CD4-positive, alpha-beta T cell (primary cell): ENCODE measurements around the gene CPLX3. TPM values are rescaled to one million over a fixed set of nuclear protein-coding genes. Genes with fewer than 3 reads are reported as not detected.
A peak's percentile ranks its signal among the peaks of the same experiment; 100 is the strongest.

ENCODE experiments used
- ATAC-seq: fragments of 200-7000 bp; cut with Tn5 transposase; one replicate; pipeline ENCODE4 v1.10.0; 2022; ENCODE audit warnings: mild to moderate bottlenecking; ENCODE audit not compliant: poor library complexity
- CTCF ChIA-PET: fragments of 350-600 bp; sonication (Branson Sonifier 250); formaldehyde crosslinking; loops from one replicate; lab custom pipeline; 2021; ENCODE audit warnings: antibody characterized with exemption, inconsistent platforms; lab: Charles Lee
- POLR2A ChIA-PET: fragments of 350-600 bp; sonication (Branson Sonifier 250); formaldehyde crosslinking; loops from one replicate; lab custom pipeline; 2021; ENCODE audit warnings: antibody characterized with exemption, inconsistent platforms; lab: Charles Lee
- DNase-seq, 14 experiments: peaks; one replicate each; pipeline ENCODE4 v3.0.0-alpha.2; 2013 to 2020; ENCODE audit warnings: mixed read lengths in 2 of 14
- H3K27ac ChIP-seq, 2 donors: one replicate each; pipeline versions ENCODE4 v1.5.1 to v1.7.0; 2013; ENCODE audit warnings: low read length in 2 of 2, low read depth in 1 of 2, mild to moderate bottlenecking in 1 of 2
- H3K27me3 ChIP-seq, 2 experiments: 1 replicate in 1 of 2; 2 replicates in 1 of 2; pipeline versions ENCODE4 v1.6.1 to v1.7.0; 2013; ENCODE audit warnings: low read length in 2 of 2, control low read depth in 1 of 2, mild to moderate bottlenecking in 1 of 2, moderate library complexity in 1 of 2; ENCODE audit not compliant: insufficient read depth in 2 of 2, control insufficient read depth in 1 of 2
- H3K36me3 ChIP-seq: one replicate; pipeline ENCODE4 v1.6.1; 2013; ENCODE audit warnings: low read length, control low read depth; ENCODE audit not compliant: insufficient read depth
- H3K4me1 ChIP-seq: one replicate; pipeline ENCODE4 v1.6.1; 2013; ENCODE audit warnings: low read length, control low read depth; ENCODE audit not compliant: insufficient read depth
- H3K4me3 ChIP-seq: one replicate; pipeline ENCODE4 v1.5.1; 2013; ENCODE audit warnings: mild to moderate bottlenecking, low read length, moderate library complexity
- H3K9me3 ChIP-seq, 2 experiments: 1 replicate in 1 of 2; 2 replicates in 1 of 2; pipeline versions ENCODE4 v1.6.1 to v1.7.0; 2013; ENCODE audit warnings: low read length in 2 of 2, mild to moderate bottlenecking in 2 of 2, control low read depth in 1 of 2, moderate library complexity in 1 of 2; ENCODE audit not compliant: control insufficient read depth in 1 of 2, insufficient read depth in 1 of 2
- H3K27ac Mint-ChIP-seq: one replicate; pipeline ENCODE4 v1.8.0; 2020; ENCODE audit warnings: mixed read lengths
- H3K27me3 Mint-ChIP-seq: one replicate; pipeline ENCODE4 v1.8.0; 2021; ENCODE audit warnings: mixed read lengths
- H3K36me3 Mint-ChIP-seq: one replicate; pipeline ENCODE4 v1.8.0; 2021; ENCODE audit warnings: low read depth, mixed read lengths
- H3K4me1 Mint-ChIP-seq: one replicate; pipeline ENCODE4 v1.8.0; 2021; ENCODE audit warnings: low read depth, mixed read lengths
- H3K4me3 Mint-ChIP-seq: one replicate; pipeline ENCODE4 v1.8.0; 2020; ENCODE audit warnings: mild to moderate bottlenecking, mixed read lengths
- H3K9me3 Mint-ChIP-seq: one replicate; pipeline ENCODE4 v1.8.0; 2020; ENCODE audit warnings: mixed read lengths
- CTCF ChIP-seq: fragments of 200-600 bp; IDR thresholded peaks from one replicate; pipeline ENCODE4 v1.8.0; 2022; ENCODE audit warnings: antibody characterized with exemption, mild to moderate bottlenecking
- intact Hi-C, 2 experiments: fragments of 100-400 bp; cut with DNase I in 1 of 2; cut with micrococcal nuclease in 1 of 2; formaldehyde crosslinking; loops; one replicate each; pipeline versions ENCODE4 v1.15.1 to v1.9.0; 2023 to 2025; cut with DNase I, micrococcal nuclease
- total RNA-seq, 174 experiments: library from RNA in 2 of 174; stranded (reverse) in 2 of 174; gene quantifications; one replicate each; pipeline ENCODE4 v1.2.3 and lab custom pipeline; 2021 to 2026

CPLX3 gene
- total RNA-seq, 2 experiments from 2014 or later, result 0.16 to 0.53 TPM

GRCh38 chr15:74786551-74787165 is 39.8 kb upstream of the CPLX3 start:
- Mint-ChIP-seq H3K27ac (peak overlapping the region; percentile 94), H3K4me1 (peaks cover 63% of the 10 kb centered on the region), H3K4me3 (peak overlapping the region; percentile 90), H3K9me3 (no peaks in the 10 kb centered on the region), H3K36me3 (peaks cover 48% of the 10 kb centered on the region), H3K27me3 (no peaks in the 10 kb centered on the region)
- Histone ChIP-seq H3K36me3 (peaks cover 42% of the 10 kb centered on the region), H3K27ac (peak overlapping the region; percentile 69 to 93), H3K27me3 (no peaks in the 10 kb centered on the region), H3K9me3 (no peaks in the 10 kb centered on the region), H3K4me1 (peaks cover 85% of the 10 kb centered on the region), H3K4me3 (peak overlapping the region; percentile 100)
- intact Hi-C loops, result loop anchor here (1.0 to 10.0 kb wide), 6 partner anchors 9 to 792 kb away; partner anchors contain the start of genes C15orf39 (in 2 of the 2), ARID3B (in 1 of the 2), PML (in 1 of the 2) and STOML1 (in 1 of the 2)
- ChIA-PET CTCF (interaction anchor here (0.9 to 14.8 kb wide), 12 partner anchors 8 to 241 kb away, joined by 3 to 353 read pairs (median 6); partner anchors contain the start of genes FAM219B and ULK3), POLR2A (interaction anchor here (0.8 to 33.5 kb wide), 14 partner anchors 7 to 668 kb away, joined by 3 to 925 read pairs (median 8); partner anchors contain the start of genes ARID3B, CLK3, COX5A and CSK)
- peak in 3 of 14 experiments; percentile 10 to 61 (median 46) for DNase-seq
- TF ChIP-seq CTCF, result no peak
- no peak for ATAC-seq

GRCh38 chr15:74787251-74788041 is 39.0 kb upstream of the CPLX3 start:
- Histone ChIP-seq H3K4me1 (peaks cover 91% of the 10 kb centered on the region), H3K9me3 (no peaks in the 10 kb centered on the region), H3K27ac (peak overlapping the region; percentile 69 to 93), H3K27me3 (no peaks in the 10 kb centered on the region), H3K4me3 (peak overlapping the region; percentile 100), H3K36me3 (peaks cover 50% of the 10 kb centered on the region)
- H3K9me3 Mint-ChIP-seq, result no peaks in the 10 kb centered on the region
- POLR2A ChIA-PET, result interaction anchor here (0.6 to 33.5 kb wide), 18 partner anchors 8 to 667 kb away, joined by 3 to 925 read pairs (median 6); partner anchors contain the start of genes ARID3B, CLK3, COX5A and CSK
- H3K27me3 Mint-ChIP-seq, result no peaks in the 10 kb centered on the region
- intact Hi-C loops, result loop anchor here (1.0 to 10.0 kb wide), 6 partner anchors 8 to 793 kb away; partner anchors contain the start of genes C15orf39 (in 2 of the 2), ARID3B (in 1 of the 2), PML (in 1 of the 2) and STOML1 (in 1 of the 2)
- peak overlapping the region; percentile 90 for H3K4me3 Mint-ChIP-seq
- TF ChIP-seq CTCF, result peak; percentile 83
- ATAC-seq, result peak; percentile 72
- H3K27ac Mint-ChIP-seq, result peak overlapping the region; percentile 94
- H3K36me3 Mint-ChIP-seq, result peaks cover 52% of the 10 kb centered on the region
- peaks cover 71% of the 10 kb centered on the region for H3K4me1 Mint-ChIP-seq
- CTCF ChIA-PET, result interaction anchor here (0.6 to 14.8 kb wide), 20 partner anchors 9 to 242 kb away, joined by 3 to 353 read pairs (median 4); partner anchors contain the start of genes FAM219B and ULK3
- DNase-seq, result peak; percentile 78 to 98 (median 84)
